ENCODE data around the gene IGSF11.

The IGSF11 gene

GRCh38 chr3:118932822-118933558 lies 101.7 kb downstream of the IGSF11 start:
- DNase-seq (ENCODE audit: low read depth in 1 of 2, low spot score in 1 of 2): no peak
- no peak overlapping the region for H3K27ac ChIP-seq (replicated peaks)
- no peak overlapping the region for H3K4me3 ChIP-seq (replicated peaks; ENCODE audit: insufficient read depth, low read length)
- no peaks in the 10 kb centered on the region for H3K27me3 ChIP-seq (ENCODE audit: insufficient read depth, poor library complexity, severe bottlenecking)
- no peak for TF ChIP-seq REST (IDR thresholded peaks at IDR 0.05; ENCODE audit: insufficient replicate concordance, low read depth)
- no peak for TF ChIP-seq SPI1 (IDR thresholded peaks at IDR 0.05; ENCODE audit: borderline replicate concordance, low read depth)
- no peak for TF ChIP-seq POLR2AphosphoS5 (IDR thresholded peaks at IDR 0.05; ENCODE audit: low read depth)
- no peak for TF ChIP-seq CTCF (IDR thresholded peaks at IDR 0.05; ENCODE audit: insufficient read depth, low read length)
- no peak for TF ChIP-seq GABPA (IDR thresholded peaks at IDR 0.05; ENCODE audit: low read depth)

- no peak overlapping the region for H3K4me3 ChIP-seq (replicated peaks; ENCODE audit: insufficient read depth, low read length)
Observed at GRCh38 chr3:118931996-118932395, 102.7 kb downstream of the IGSF11 start.

More at GRCh38 chr3:118931996-118932395, 102.7 kb downstream of the IGSF11 start:
- no peak for DNase-seq (ENCODE audit: low read depth in 1 of 2, low spot score in 1 of 2)
- no peak for TF ChIP-seq POLR2AphosphoS5 (IDR thresholded peaks at IDR 0.05; ENCODE audit: low read depth)
- no peak for TF ChIP-seq SPI1 (IDR thresholded peaks at IDR 0.05; ENCODE audit: borderline replicate concordance, low read depth)
- TF ChIP-seq CTCF (IDR thresholded peaks at IDR 0.05; ENCODE audit: insufficient read depth, low read length): no peak
- TF ChIP-seq GABPA (IDR thresholded peaks at IDR 0.05; ENCODE audit: low read depth): no peak
- TF ChIP-seq REST (IDR thresholded peaks at IDR 0.05; ENCODE audit: insufficient replicate concordance, low read depth): no peak
- Histone ChIP-seq H3K27ac (replicated peaks) (no peak overlapping the region), H3K27me3 (ENCODE audit: insufficient read depth, poor library complexity, severe bottlenecking) (no peaks in the 10 kb centered on the region)
